ENCODE results near the gene OTOG. TPM values are rescaled to one million over a fixed set of nuclear protein-coding genes. Genes with fewer than 3 reads are reported as not detected.

OTOG gene
- total and polyA plus RNA-seq, 2 of the 8 experiments (the other 6 are each of a cell fraction or from before 2014, with no cell fraction given): 0.41 to 1.5 TPM

DNA sequence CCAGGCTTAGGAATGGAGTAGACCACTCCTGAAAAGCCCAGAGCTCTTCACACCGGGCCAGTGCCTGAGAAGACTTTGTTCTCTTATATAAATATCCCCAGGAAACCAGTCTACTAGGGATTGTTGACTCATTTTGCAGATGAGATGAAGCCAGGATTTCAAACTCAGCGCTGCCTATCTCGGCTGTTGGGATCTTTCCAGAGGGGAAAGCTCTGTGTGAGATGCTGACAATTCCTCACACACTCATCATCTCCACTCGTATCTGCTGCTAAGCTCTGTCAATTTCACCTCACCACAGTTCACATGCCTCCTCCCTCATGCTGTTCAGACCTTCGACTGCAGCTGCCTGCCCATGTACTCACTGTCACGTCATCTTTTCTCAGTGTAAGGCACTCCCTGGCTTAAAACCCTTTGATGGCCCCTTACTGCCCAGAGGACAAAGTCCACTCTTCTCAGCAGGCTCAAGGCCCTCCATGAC, 15.4 kb upstream of the OTOG start (continued):
- no peak for TF ChIP-seq CHD7 (IDR thresholded peaks at IDR 0.05; ENCODE audit: insufficient replicate concordance, low read length)
- TF ChIP-seq RNF2 (IDR thresholded peaks at IDR 0.05; ENCODE audit: borderline replicate concordance, low read depth, low read length, missing control alignments, poor library complexity, severe bottlenecking): no peak
- TF ChIP-seq NANOG (IDR thresholded peaks at IDR 0.05; ENCODE audit: insufficient read depth, low read depth, low read length, poor library complexity, severe bottlenecking): no peak
- no peak for TF ChIP-seq EZH2 (IDR thresholded peaks at IDR 0.05; ENCODE audit: low read depth, low read length, severe bottlenecking)
- no peak for TF ChIP-seq CBX8 (IDR thresholded peaks at IDR 0.05; ENCODE audit: borderline replicate concordance, low read depth, low read length)
- no peak for TF ChIP-seq POLR2A (IDR thresholded peaks at IDR 0.05; ENCODE audit: control extremely low read depth in 1 of 2, low read depth in 2 of 2, low read length in 2 of 2)
- no peak for TF ChIP-seq CHD1 (IDR thresholded peaks at IDR 0.05; ENCODE audit: low read depth, low read length)
- TF ChIP-seq HDAC2 (IDR thresholded peaks at IDR 0.05; ENCODE audit: borderline replicate concordance in 1 of 2, low read depth in 2 of 2, low read length in 2 of 2): no peak
- TF ChIP-seq POLR2AphosphoS5 (IDR thresholded peaks at IDR 0.05; ENCODE audit: low read depth, low read length): no peak
- no peak for TF ChIP-seq TEAD4 (IDR thresholded peaks at IDR 0.05; ENCODE audit: low read depth, low read length)
- TF ChIP-seq TAF7 (optimal IDR thresholded peaks at IDR 0.05; ENCODE audit: borderline replicate concordance, low read depth, low read length): no peak
